ENCODE data around the gene GM2A.

DNA sequence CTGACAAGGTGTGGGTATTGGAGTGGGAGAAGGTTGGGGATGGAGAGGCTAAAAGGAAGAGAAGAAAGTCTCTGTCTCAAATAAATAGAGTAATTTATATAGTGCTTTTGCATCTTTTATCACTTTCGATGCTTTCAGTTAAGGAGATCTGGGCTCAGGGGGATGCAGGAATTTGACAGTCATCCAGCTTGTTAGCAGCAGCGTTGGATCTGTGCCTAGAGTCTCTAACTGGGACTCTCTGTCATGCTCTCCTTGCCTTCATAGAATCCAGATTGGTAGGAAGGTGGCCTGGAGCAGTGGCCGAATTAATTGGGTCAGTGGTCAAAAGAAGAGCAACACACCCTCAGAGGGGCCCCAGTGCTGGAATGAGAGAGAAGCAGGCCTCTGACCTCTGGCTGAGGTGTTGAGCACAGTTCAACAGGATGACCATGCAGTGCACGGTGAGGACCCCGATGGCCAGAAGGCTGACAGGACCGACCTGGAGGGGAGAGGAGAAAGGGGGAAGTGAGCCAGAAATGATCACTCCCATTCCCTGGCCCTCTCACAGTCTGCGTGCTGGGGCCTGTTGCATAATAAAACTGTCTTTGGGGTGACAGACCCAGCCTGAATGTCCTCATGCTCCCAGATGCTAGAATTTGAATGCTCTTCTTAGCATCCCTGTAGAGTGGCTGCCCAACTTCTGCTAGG lies 42.9 kb downstream of the GM2A start:
- TF ChIP-seq TEAD4 (IDR thresholded peaks at IDR 0.05; ENCODE audit: low read length) = no peak
- TF ChIP-seq TEAD4 (CRISPR knock-in tag; IDR thresholded peaks at IDR 0.05; ENCODE audit: borderline replicate concordance) = no peak
- TF ChIP-seq, protein P1, sequence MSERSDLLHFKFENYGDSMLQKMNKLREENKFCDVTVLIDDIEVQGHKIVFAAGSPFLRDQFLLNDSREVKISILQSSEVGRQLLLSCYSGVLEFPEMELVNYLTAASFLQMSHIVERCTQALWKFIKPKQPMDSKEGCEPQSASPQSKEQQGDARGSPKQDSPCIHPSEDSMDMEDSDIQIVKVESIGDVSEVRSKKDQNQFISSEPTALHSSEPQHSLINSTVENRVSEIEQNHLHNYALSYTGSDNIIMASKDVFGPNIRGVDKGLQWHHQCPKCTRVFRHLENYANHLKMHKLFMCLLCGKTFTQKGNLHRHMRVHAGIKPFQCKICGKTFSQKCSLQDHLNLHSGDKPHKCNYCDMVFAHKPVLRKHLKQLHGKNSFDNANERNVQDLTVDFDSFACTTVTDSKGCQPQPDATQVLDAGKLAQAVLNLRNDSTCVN (CRISPR knock-in tag; IDR thresholded peaks at IDR 0.05) = no peak
- no peak for TF ChIP-seq PTRF (tag; IDR thresholded peaks at IDR 0.05)
- TF ChIP-seq, protein P2, sequence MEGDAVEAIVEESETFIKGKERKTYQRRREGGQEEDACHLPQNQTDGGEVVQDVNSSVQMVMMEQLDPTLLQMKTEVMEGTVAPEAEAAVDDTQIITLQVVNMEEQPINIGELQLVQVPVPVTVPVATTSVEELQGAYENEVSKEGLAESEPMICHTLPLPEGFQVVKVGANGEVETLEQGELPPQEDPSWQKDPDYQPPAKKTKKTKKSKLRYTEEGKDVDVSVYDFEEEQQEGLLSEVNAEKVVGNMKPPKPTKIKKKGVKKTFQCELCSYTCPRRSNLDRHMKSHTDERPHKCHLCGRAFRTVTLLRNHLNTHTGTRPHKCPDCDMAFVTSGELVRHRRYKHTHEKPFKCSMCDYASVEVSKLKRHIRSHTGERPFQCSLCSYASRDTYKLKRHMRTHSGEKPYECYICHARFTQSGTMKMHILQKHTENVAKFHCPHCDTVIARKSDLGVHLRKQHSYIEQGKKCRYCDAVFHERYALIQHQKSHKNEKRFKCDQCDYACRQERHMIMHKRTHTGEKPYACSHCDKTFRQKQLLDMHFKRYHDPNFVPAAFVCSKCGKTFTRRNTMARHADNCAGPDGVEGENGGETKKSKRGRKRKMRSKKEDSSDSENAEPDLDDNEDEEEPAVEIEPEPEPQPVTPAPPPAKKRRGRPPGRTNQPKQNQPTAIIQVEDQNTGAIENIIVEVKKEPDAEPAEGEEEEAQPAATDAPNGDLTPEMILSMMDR (IDR thresholded peaks at IDR 0.05 in 2 of 3, conservative IDR thresholded peaks at IDR 0.05 in 1 of 3; ENCODE audit: insufficient read depth in 2 of 3, low read depth in 1 of 3, low read length in 3 of 3) = no peak
- no peak for TF ChIP-seq ZNF124 (CRISPR knock-in tag; IDR thresholded peaks at IDR 0.05)
- TF ChIP-seq TEAD2 (tag; IDR thresholded peaks at IDR 0.05) = no peak
- no peak for TF ChIP-seq TARDBP (IDR thresholded peaks at IDR 0.05)
- TF ChIP-seq BHLHE40 (IDR thresholded peaks at IDR 0.05; ENCODE audit: low read length) = no peak
- no peak for TF ChIP-seq U2AF1 (optimal IDR thresholded peaks at IDR 0.05; ENCODE audit: low read depth, low read length)
- TF ChIP-seq PYGO2 (tag; IDR thresholded peaks at IDR 0.05) = no peak
- TF ChIP-seq KLF16 (IDR thresholded peaks at IDR 0.05) = no peak
- no peak for TF ChIP-seq YY1 (IDR thresholded peaks at IDR 0.05; ENCODE audit: borderline replicate concordance in 1 of 3, control insufficient read depth in 1 of 3, extremely low read depth in 1 of 3, insufficient read depth in 3 of 3, insufficient read length in 1 of 3, insufficient replicate concordance in 2 of 3, low read depth in 1 of 3, low read length in 2 of 3)
- no peak for TF ChIP-seq CEBPB (tag; IDR thresholded peaks at IDR 0.05)
